Astrocyte of the cerebellum (primary cell): ENCODE results near the gene CTIF.

ENCODE experiments used
- DNase-seq: peaks from one replicate; pipeline ENCODE4 v3.0.0-alpha.2; 2011; ENCODE audit warnings: low read depth
- H3K4me3 ChIP-seq: 2 replicates; pipeline ENCODE4 v1.5.1; 2011; ENCODE audit warnings: mild to moderate bottlenecking, low read depth, low read length, moderate library complexity
- in situ Hi-C: cut with HindIII; loops from 2 replicates; pipeline ENCODE4 v1.10.0; 2017; ENCODE audit warnings: low sequenced_read_pairs
- TF ChIP-seq, protein P1 (sequence below): IDR thresholded peaks from 2 replicates; pipeline ENCODE4 v1.5.1; 2012; ENCODE audit warnings: low read length, low read depth, moderate library complexity, mild to moderate bottlenecking; ENCODE audit errors: missing control alignments

CTIF gene

GRCh38 chr18:48676756-48677368 is 138.0 kb downstream of the CTIF start:
- no peak for DNase-seq
- in situ Hi-C loops = loop anchor here (25.0 kb wide), 2 partner anchors 360 to 510 kb away; no protein-coding TSS in a partner anchor

GRCh38 chr18:48678237-48679115 is 139.6 kb downstream of the CTIF start:
- no peak overlapping the region for H3K4me3 ChIP-seq
- in situ Hi-C loops = loop anchor here (25.0 kb wide), 2 partner anchors 359 to 509 kb away; no protein-coding TSS in a partner anchor
- no peak for DNase-seq
- TF ChIP-seq, protein P1, sequence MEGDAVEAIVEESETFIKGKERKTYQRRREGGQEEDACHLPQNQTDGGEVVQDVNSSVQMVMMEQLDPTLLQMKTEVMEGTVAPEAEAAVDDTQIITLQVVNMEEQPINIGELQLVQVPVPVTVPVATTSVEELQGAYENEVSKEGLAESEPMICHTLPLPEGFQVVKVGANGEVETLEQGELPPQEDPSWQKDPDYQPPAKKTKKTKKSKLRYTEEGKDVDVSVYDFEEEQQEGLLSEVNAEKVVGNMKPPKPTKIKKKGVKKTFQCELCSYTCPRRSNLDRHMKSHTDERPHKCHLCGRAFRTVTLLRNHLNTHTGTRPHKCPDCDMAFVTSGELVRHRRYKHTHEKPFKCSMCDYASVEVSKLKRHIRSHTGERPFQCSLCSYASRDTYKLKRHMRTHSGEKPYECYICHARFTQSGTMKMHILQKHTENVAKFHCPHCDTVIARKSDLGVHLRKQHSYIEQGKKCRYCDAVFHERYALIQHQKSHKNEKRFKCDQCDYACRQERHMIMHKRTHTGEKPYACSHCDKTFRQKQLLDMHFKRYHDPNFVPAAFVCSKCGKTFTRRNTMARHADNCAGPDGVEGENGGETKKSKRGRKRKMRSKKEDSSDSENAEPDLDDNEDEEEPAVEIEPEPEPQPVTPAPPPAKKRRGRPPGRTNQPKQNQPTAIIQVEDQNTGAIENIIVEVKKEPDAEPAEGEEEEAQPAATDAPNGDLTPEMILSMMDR = no peak

More at GRCh38 chr18:48676756-48677368, 138.0 kb downstream of the CTIF start:
- no peak overlapping the region for H3K4me3 ChIP-seq
- TF ChIP-seq, protein P1 = peak; percentile 84

GRCh38 chr18:48679236-48679635 is 140.4 kb downstream of the CTIF start:
- no peak overlapping the region for H3K4me3 ChIP-seq
- TF ChIP-seq, protein P1 = no peak
- no peak for DNase-seq
- in situ Hi-C loops = loop anchor here (25.0 kb wide), 2 partner anchors 358 to 508 kb away; no protein-coding TSS in a partner anchor

DNA sequence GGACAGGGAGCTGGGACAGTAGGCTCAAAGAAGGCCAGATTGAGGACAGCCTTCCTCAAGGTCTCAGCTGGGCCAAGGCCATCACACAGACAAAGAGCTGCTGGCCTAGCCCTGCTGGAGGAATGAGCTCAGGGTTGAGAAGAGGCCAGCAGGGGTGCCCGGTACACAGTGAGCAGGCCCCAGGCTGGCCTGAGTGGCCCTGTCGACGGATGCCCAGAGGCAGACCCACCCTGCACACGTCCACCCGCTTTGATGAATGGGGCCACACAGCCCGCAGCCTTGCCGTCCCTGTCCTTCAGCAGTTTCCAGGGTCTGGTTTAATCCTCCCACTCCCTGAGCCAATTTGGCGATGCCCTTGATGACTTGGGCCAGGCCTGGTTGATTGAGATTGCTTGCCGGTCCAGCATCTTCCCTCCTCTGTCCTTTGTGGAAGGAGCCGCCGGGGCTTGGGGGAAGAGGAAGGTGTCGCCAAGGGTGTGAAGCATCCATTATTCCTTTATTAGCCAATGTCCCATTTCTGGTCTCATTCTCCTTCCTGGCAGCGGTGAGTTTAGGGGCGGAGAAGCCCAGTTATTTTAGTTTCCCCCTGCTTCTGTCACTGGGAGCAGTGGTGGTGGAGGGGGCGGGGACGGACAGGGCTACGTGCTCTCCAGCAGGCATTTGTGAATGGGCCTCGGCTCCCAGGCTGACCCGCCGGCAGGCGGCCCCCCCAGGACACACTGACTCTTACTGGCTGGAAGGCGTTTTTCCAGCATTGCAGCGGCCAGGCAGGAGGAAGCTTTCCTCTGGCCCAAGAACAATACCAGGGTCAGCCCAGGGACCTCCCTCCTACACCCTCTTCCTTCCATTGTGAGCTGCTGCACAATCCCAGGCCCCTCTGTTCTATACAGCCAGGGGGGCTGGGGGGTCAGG is 141.8 kb downstream of the CTIF start:
- H3K4me3 ChIP-seq = no peak overlapping the region
- in situ Hi-C loops = loop anchor here (25.0 kb wide), 2 partner anchors 357 to 507 kb away; no protein-coding TSS in a partner anchor
- TF ChIP-seq, protein P1 = peak; percentile 31
- DNase-seq = no peak

GRCh38 chr18:48682768-48683167 is 143.9 kb downstream of the CTIF start:
- no peak for DNase-seq
- no peak overlapping the region for H3K4me3 ChIP-seq
- TF ChIP-seq, protein P1 = no peak
- in situ Hi-C loops = loop anchor here (25.0 kb wide), 2 partner anchors 355 to 505 kb away; no protein-coding TSS in a partner anchor
